ENCODE results near the gene PSMA7.

GRCh38 chr20:62131560-62132320 lies 11.5 kb downstream of the PSMA7 start:
- TF ChIP-seq, protein P1, sequence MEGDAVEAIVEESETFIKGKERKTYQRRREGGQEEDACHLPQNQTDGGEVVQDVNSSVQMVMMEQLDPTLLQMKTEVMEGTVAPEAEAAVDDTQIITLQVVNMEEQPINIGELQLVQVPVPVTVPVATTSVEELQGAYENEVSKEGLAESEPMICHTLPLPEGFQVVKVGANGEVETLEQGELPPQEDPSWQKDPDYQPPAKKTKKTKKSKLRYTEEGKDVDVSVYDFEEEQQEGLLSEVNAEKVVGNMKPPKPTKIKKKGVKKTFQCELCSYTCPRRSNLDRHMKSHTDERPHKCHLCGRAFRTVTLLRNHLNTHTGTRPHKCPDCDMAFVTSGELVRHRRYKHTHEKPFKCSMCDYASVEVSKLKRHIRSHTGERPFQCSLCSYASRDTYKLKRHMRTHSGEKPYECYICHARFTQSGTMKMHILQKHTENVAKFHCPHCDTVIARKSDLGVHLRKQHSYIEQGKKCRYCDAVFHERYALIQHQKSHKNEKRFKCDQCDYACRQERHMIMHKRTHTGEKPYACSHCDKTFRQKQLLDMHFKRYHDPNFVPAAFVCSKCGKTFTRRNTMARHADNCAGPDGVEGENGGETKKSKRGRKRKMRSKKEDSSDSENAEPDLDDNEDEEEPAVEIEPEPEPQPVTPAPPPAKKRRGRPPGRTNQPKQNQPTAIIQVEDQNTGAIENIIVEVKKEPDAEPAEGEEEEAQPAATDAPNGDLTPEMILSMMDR (IDR thresholded peaks at IDR 0.05), result no peak
- no peak for TF ChIP-seq POLR2A (IDR thresholded peaks at IDR 0.05)
